Neural progenitor cell (in vitro differentiated cells): ENCODE data around the gene CRLF2. TPM values are rescaled to one million over a fixed set of nuclear protein-coding genes. Genes with fewer than 3 reads are reported as not detected.

Source experiments
- DNase-seq: peaks from one replicate; pipeline ENCODE4 v3.0.0-alpha.2; 2016; ENCODE audit warnings: low spot score
- H2AFZ ChIP-seq: fragments of 200-600 bp; sonication (generic); replicated peaks from 2 replicates; pipeline ENCODE4 v1.6.1; 2016; ENCODE audit warnings: antibody characterized with exemption
- H3F3A ChIP-seq: fragments of 200-600 bp; sonication (generic); 2 replicates; pipeline ENCODE4 v1.6.1; 2016; ENCODE audit warnings: antibody characterized with exemption, low read depth
- H3K27ac ChIP-seq: fragments of 200-600 bp; sonication (generic); 2 replicates; pipeline ENCODE4 v1.5.1; 2016; ENCODE audit warnings: mild to moderate bottlenecking
- H3K27me3 ChIP-seq: fragments of 200-600 bp; sonication (generic); 2 replicates; pipeline ENCODE4 v1.6.1; 2016; ENCODE audit warnings: mild to moderate bottlenecking, moderate library complexity
- H3K36me3 ChIP-seq: fragments of 200-600 bp; sonication (generic); 2 replicates; pipeline ENCODE4 v1.5.1; 2016
- H3K4me1 ChIP-seq: fragments of 200-600 bp; sonication (generic); 2 replicates; pipeline ENCODE4 v1.6.1; 2016; ENCODE audit warnings: mixed run types
- H3K4me2 ChIP-seq: fragments of 200-600 bp; sonication (generic); 2 replicates; pipeline ENCODE4 v1.6.1; 2016
- H3K4me3 ChIP-seq: fragments of 200-600 bp; sonication (generic); 2 replicates; pipeline ENCODE4 v1.5.1; 2016
- H3K79me2 ChIP-seq: fragments of 200-600 bp; sonication (generic); 2 replicates; pipeline ENCODE4 v1.6.1; 2016; ENCODE audit warnings: low read depth
- H3K9ac ChIP-seq: fragments of 200-600 bp; sonication (generic); 2 replicates; pipeline ENCODE4 v1.6.1; 2016
- H3K9me3 ChIP-seq: fragments of 200-600 bp; sonication (generic); 2 replicates; pipeline ENCODE4 v1.5.1; 2016; ENCODE audit warnings: low read depth
- H4K20me1 ChIP-seq: fragments of 200-600 bp; sonication (generic); 2 replicates; pipeline ENCODE4 v1.6.1; 2016; ENCODE audit warnings: low read depth
- H3K27ac Mint-ChIP-seq: 3 replicates; pipeline ENCODE4 v1.8.0; 2021; ENCODE audit warnings: mixed read lengths
- H3K27me3 Mint-ChIP-seq: 2 replicates; pipeline ENCODE4 v1.8.0; 2022; ENCODE audit warnings: low read depth, mild to moderate bottlenecking, inconsistent platforms, moderate library complexity, mixed read lengths; ENCODE audit not compliant: insufficient read depth
- H3K36me3 Mint-ChIP-seq: 3 replicates; pipeline ENCODE4 v1.8.0; 2021; ENCODE audit warnings: mixed read lengths
- H3K4me1 Mint-ChIP-seq: 3 replicates; pipeline ENCODE4 v1.8.0; 2021; ENCODE audit warnings: mixed read lengths
- H3K4me3 Mint-ChIP-seq: 3 replicates; pipeline ENCODE4 v1.8.0; 2021; ENCODE audit warnings: mild to moderate bottlenecking, moderate library complexity, mixed read lengths
- H3K9me3 Mint-ChIP-seq: 3 replicates; pipeline ENCODE4 v1.8.0; 2020; ENCODE audit warnings: mixed read lengths
- EZH2 ChIP-seq: fragments of 200-600 bp; sonication (generic); IDR thresholded peaks from 2 replicates; pipeline ENCODE4 v1.6.1; 2017; ENCODE audit warnings: antibody characterized with exemption, mild to moderate bottlenecking, moderate library complexity
- EZH2phosphoT487 ChIP-seq: fragments of 200-600 bp; sonication (generic); IDR thresholded peaks from 2 replicates; pipeline ENCODE4 v1.6.1; 2017; ENCODE audit warnings: antibody characterized with exemption
- total RNA-seq: library from RNA; depleted of rRNA; stranded (reverse); fragments of >200 nt; gene quantifications from 2 replicates; pipeline ENCODE4 v1.2.3, GENCODE V29; 2015; ENCODE audit warnings: low replicate concordance
- TF ChIP-seq, protein P1 (sequence below): fragments of 200-600 bp; sonication (generic); IDR thresholded peaks from 2 replicates; pipeline ENCODE4 v1.5.1; 2017; ENCODE audit warnings: antibody characterized with exemption, mild to moderate bottlenecking

Gene CRLF2
- total RNA-seq, 1 donor from 2014 or later, result not detected

DNA sequence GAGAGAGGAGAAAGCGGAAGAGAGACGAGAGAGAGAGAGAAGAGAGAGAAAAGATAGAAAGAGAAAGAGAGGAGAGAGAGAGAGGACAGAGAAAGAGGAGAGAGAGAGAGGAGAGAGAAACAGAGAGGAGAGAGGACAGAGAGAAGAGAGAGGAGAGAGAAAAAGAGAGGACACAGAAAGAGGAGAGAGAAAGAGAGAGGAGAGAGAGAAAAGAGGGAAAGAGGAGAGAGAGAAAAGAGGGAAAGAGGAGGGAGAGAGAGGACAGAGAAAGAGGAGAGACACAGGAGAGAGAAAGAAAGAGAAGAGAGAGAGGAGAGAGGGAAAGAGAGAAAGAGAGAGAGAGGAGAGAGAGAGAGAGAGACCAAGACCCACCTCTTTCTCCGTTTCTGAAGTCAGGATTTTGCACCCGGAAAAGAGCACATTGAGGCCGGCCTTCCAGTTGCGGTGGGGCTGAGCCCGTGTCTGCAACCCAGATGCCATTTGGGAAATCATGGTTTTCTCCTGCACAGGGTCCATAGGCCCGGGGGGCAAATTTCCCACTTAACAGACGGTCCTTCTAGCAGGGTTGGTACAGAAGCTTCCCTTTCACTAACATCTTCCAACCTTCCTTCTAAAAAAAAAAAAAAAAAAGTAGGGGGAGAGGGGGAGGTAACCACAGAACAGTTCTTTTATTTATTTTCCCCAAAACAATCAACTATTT, 60.9 kb downstream of the CRLF2 start:
- TF ChIP-seq, protein P1, sequence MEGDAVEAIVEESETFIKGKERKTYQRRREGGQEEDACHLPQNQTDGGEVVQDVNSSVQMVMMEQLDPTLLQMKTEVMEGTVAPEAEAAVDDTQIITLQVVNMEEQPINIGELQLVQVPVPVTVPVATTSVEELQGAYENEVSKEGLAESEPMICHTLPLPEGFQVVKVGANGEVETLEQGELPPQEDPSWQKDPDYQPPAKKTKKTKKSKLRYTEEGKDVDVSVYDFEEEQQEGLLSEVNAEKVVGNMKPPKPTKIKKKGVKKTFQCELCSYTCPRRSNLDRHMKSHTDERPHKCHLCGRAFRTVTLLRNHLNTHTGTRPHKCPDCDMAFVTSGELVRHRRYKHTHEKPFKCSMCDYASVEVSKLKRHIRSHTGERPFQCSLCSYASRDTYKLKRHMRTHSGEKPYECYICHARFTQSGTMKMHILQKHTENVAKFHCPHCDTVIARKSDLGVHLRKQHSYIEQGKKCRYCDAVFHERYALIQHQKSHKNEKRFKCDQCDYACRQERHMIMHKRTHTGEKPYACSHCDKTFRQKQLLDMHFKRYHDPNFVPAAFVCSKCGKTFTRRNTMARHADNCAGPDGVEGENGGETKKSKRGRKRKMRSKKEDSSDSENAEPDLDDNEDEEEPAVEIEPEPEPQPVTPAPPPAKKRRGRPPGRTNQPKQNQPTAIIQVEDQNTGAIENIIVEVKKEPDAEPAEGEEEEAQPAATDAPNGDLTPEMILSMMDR, result no peak
- TF ChIP-seq EZH2 (no peak), EZH2phosphoT487 (no peak)
- Histone ChIP-seq H3K4me2 (no peak overlapping the region), H2AFZ (peak overlapping the region; percentile 77), H3K79me2 (no peaks in the 10 kb centered on the region), H4K20me1 (no peaks in the 10 kb centered on the region), H3K27ac (no peak overlapping the region), H3K4me1 (no peaks in the 10 kb centered on the region), H3K27me3 (no peaks in the 10 kb centered on the region), H3K9ac (no peak overlapping the region), H3K4me3 (no peak overlapping the region), H3K36me3 (no peaks in the 10 kb centered on the region), H3F3A (no peaks in the 10 kb centered on the region), H3K9me3 (no peaks in the 10 kb centered on the region)
- peaks cover 2% of the 10 kb centered on the region for H3K9me3 Mint-ChIP-seq
- no peak overlapping the region for H3K27ac Mint-ChIP-seq
- no peak overlapping the region for H3K4me3 Mint-ChIP-seq
- H3K4me1 Mint-ChIP-seq, result peaks cover 7% of the 10 kb centered on the region
- DNase-seq, result no peak
- H3K36me3 Mint-ChIP-seq, result no peaks in the 10 kb centered on the region
- H3K27me3 Mint-ChIP-seq, result peaks cover 5% of the 10 kb centered on the region

DNA sequence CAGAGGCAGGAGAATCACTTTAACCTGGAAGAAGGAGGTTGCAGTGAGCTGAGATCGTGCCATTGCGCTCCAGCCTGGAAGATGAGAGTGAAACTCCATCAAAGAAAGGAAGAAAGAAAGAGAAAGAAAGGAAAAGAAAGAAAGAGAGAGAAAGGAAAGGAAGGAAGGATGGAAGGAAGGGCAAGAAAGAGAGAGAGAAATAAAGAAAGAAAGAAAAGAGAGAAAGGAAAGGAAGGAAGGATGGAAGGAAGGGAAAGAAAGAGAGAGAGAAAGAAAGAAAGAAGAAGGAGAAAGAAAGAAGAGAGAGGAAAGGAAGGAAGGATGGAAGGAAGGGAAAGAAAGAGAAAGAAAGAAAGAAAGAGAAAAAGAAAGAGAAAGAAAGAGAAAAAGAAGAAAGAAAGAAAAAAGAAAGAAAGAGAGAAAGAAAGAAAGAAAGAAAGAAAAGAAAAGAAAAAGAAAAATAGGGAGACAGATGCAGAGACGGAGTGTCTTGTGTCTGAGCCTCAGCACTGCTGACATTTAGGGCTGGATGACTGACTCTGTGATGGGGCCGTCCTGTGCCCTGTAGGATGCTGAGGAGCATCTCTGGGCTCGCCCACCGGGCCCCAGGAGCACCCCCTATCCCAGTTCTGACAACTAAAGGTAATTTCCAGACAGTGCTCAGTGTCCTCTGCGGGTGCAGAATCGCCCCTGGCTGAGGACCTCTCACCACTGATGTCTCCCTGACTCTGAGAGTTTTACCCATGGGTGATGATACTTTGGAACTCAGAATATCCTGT, 61.7 kb downstream of the CRLF2 start:
- Histone ChIP-seq H3K27ac (no peak overlapping the region), H3K4me3 (no peak overlapping the region), H3F3A (no peaks in the 10 kb centered on the region), H2AFZ (peak overlapping the region; percentile 77), H3K27me3 (no peaks in the 10 kb centered on the region), H3K9me3 (no peaks in the 10 kb centered on the region), H3K4me2 (no peak overlapping the region), H3K36me3 (no peaks in the 10 kb centered on the region), H3K4me1 (no peaks in the 10 kb centered on the region), H3K79me2 (no peaks in the 10 kb centered on the region), H3K9ac (no peak overlapping the region), H4K20me1 (no peaks in the 10 kb centered on the region)
- H3K4me1 Mint-ChIP-seq, result peaks cover 7% of the 10 kb centered on the region
- H3K9me3 Mint-ChIP-seq, result peaks cover 2% of the 10 kb centered on the region
- TF ChIP-seq, protein P1, result no peak
- TF ChIP-seq EZH2phosphoT487 (no peak), EZH2 (no peak)
- H3K4me3 Mint-ChIP-seq, result no peak overlapping the region
- peaks cover 5% of the 10 kb centered on the region for H3K27me3 Mint-ChIP-seq
- no peak overlapping the region for H3K27ac Mint-ChIP-seq
- no peak for DNase-seq
- H3K36me3 Mint-ChIP-seq, result no peaks in the 10 kb centered on the region

DNA sequence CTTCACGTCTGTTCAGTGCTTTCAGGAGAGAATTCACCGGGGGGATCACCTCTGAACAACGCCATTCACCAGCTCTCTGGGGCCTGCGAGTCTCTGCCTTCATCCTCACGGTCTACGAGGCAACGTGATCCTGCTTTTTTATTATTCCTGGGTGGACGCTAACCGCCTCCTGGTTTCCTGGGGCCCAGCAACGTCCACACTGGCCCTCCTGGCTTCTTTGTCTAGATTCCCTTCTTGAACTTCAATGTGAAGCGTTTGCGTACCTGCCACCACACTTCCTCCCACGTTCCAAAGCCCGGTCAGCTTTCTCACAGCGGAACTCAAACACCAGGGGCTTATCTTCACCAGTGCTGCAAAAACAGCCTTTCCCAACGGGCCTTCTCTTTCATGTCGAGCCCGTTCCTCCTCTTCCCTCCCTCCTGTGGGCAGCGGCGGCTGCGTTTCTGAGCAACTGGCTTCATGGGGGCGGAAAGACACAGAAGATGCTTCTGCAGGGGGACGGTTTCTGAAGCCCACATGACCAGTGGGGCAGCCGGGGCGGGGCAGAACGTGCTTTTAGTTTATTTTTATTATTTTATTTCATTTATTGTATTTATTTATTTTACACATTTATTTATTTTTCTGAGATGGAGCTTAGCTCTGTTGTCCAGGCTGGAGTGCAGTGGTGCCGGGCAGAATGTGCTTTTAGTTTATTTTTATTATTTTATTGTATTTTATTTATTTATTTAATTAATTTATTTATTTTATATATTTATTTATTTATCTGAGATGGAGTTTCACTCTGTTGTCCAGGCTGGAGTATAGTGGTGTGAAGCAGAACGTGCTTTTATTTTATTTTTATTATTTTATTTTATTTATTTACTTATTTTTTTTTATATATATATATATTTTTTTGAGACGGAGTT, 64.6 kb downstream of the CRLF2 start:
- Mint-ChIP-seq H3K27me3 (peaks cover 5% of the 10 kb centered on the region), H3K36me3 (no peaks in the 10 kb centered on the region), H3K9me3 (peaks cover 2% of the 10 kb centered on the region), H3K4me3 (no peak overlapping the region), H3K4me1 (peaks cover 10% of the 10 kb centered on the region), H3K27ac (peak overlapping the region; percentile 99)
- TF ChIP-seq EZH2phosphoT487, result no peak
- TF ChIP-seq, protein P1, result no peak
- no peak for TF ChIP-seq EZH2
- Histone ChIP-seq H3K4me3 (no peak overlapping the region), H3K4me2 (no peak overlapping the region), H3K9ac (no peak overlapping the region), H2AFZ (peak overlapping the region; percentile 22), H3K9me3 (no peaks in the 10 kb centered on the region), H4K20me1 (no peaks in the 10 kb centered on the region), H3K27ac (no peak overlapping the region), H3K4me1 (no peaks in the 10 kb centered on the region), H3K27me3 (no peaks in the 10 kb centered on the region), H3F3A (no peaks in the 10 kb centered on the region), H3K36me3 (no peaks in the 10 kb centered on the region), H3K79me2 (no peaks in the 10 kb centered on the region)
- no peak for DNase-seq
